GM12878 (cell line): ENCODE results near the gene OSCP1. TPM values are rescaled to one million over a fixed set of nuclear protein-coding genes. Genes with fewer than 3 reads are reported as not detected.

ENCODE experiments used
- ATAC-seq: fragments of 200-7000 bp; cut with Tn5 transposase; 3 replicates; pipeline ENCODE4 v1.9.1; 2020; ENCODE audit warnings: mild to moderate bottlenecking, moderate library complexity
- BruUV-seq: library from RNA; stranded (reverse); fragments of 400-500 nt; replicated peaks from 2 replicates; lab custom pipeline; 2021; lab: Mats Ljungman, UMichigan
- CTCF ChIA-PET: fragments of 300-600 bp; sonication (Branson Sonifier 250); formaldehyde crosslinking; extraction: SDS; loops from one replicate; lab custom pipeline; 2021; ENCODE audit warnings: inconsistent platforms; lab: Yijun Ruan, JAX
- POLR2A ChIA-PET: fragments of 350-600 bp; formaldehyde crosslinking; extraction: SDS; loops from one replicate; lab custom pipeline; 2021; ENCODE audit warnings: inconsistent platforms; lab: Charles Lee
- RAD21 ChIA-PET: fragments of 300-600 bp; sonication (Branson Sonifier 250); formaldehyde crosslinking; loops from one replicate; lab custom pipeline; 2023; ENCODE audit warnings: antibody characterized with exemption; ENCODE audit not compliant: unreplicated experiment; lab: Charles Lee
- SMC1A ChIA-PET: fragments of 300-600 bp; sonication (Branson Sonifier 250); formaldehyde crosslinking; loops from one replicate; lab custom pipeline; 2023; ENCODE audit not compliant: unreplicated experiment, uncharacterized antibody; lab: Charles Lee
- DNase-seq: peaks from one replicate; pipeline ENCODE4 v3.0.0-alpha.2; 2011; ENCODE audit warnings: low read depth, low spot score
- FAIRE-seq: peaks from 3 replicates; lab custom pipeline; 2011; peaks lifted over from hg19 to GRCh38; lab: Jason Lieb, UNC
- H2AFZ ChIP-seq: 2 replicates; pipeline ENCODE4 v1.6.0; 2011; ENCODE audit warnings: low read depth, low read length, control low read depth; ENCODE audit not compliant: control insufficient read depth
- H3K27ac ChIP-seq: 2 replicates; pipeline ENCODE4 v1.5.1; 2011; ENCODE audit warnings: control low read depth; ENCODE audit not compliant: control insufficient read depth, insufficient read depth
- H3K27me3 ChIP-seq, 2 experiments: replicated peaks in 1 of 2; 2 replicates each; pipeline versions ENCODE4 v1.6.0 to v1.6.1; 2011; ENCODE audit warnings: low read length in 1 of 2; ENCODE audit not compliant: control insufficient read depth in 2 of 2, insufficient read depth in 2 of 2
- H3K36me3 ChIP-seq, 2 experiments: 2 replicates each; pipeline ENCODE4 v1.5.1; 2011; ENCODE audit warnings: low read length in 1 of 2; ENCODE audit not compliant: control insufficient read depth in 2 of 2, insufficient read depth in 2 of 2
- H3K4me1 ChIP-seq: 2 replicates; pipeline ENCODE4 v1.6.1; 2011; ENCODE audit warnings: mild to moderate bottlenecking, low read length, moderate library complexity, mixed read lengths; ENCODE audit not compliant: control insufficient read depth, insufficient read depth
- H3K4me2 ChIP-seq: 2 replicates; pipeline ENCODE4 v1.6.0; 2011; ENCODE audit warnings: control low read depth; ENCODE audit not compliant: control insufficient read depth, insufficient read depth
- H3K4me3 ChIP-seq: fragments of 200-600 bp; sonication (generic); 2 replicates; pipeline ENCODE4 v1.5.1; 2016
- H3K79me2 ChIP-seq: 2 replicates; pipeline ENCODE4 v1.6.0; 2011; ENCODE audit warnings: low read length; ENCODE audit not compliant: control insufficient read depth, insufficient read depth
- H3K9ac ChIP-seq: 2 replicates; pipeline ENCODE4 v1.8.0; 2011; ENCODE audit warnings: low read length, control low read depth, mixed read lengths; ENCODE audit not compliant: control insufficient read depth, insufficient read depth
- H3K9me3 ChIP-seq: replicated peaks from 3 replicates; pipeline ENCODE4 v1.5.1; 2011; ENCODE audit warnings: mild to moderate bottlenecking, low read length; ENCODE audit not compliant: control insufficient read depth, insufficient read depth
- H4K20me1 ChIP-seq: 2 replicates; pipeline ENCODE4 v1.6.0; 2011; ENCODE audit not compliant: control insufficient read depth, insufficient read depth
- CHD4 ChIP-seq: fragments of 200-600 bp; sonication (generic); IDR thresholded peaks from 2 replicates; pipeline ENCODE4 v1.6.1; 2016; ENCODE audit warnings: mild to moderate bottlenecking
- HDAC6 ChIP-seq: fragments of 200-600 bp; sonication (generic); IDR thresholded peaks from one replicate; pipeline ENCODE4 v1.8.0; 2017; ENCODE audit warnings: antibody characterized with exemption; ENCODE audit not compliant: unreplicated experiment
- KAT2A ChIP-seq: conservative IDR thresholded peaks from 2 replicates; pipeline ENCODE4 v1.6.1; 2011; ENCODE audit warnings: low read depth, low read length; ENCODE audit not compliant: control insufficient read depth
- MAX ChIP-seq: IDR thresholded peaks from 2 replicates; pipeline ENCODE4 v1.6.1; 2012; ENCODE audit warnings: low read depth, low read length, improper control_type of control experiment
- MYC ChIP-seq: IDR thresholded peaks from 2 replicates; pipeline ENCODE4 v1.6.1; 2011; ENCODE audit warnings: mild to moderate bottlenecking, low read length, moderate library complexity, inconsistent platforms; ENCODE audit not compliant: insufficient read depth, insufficient replicate concordance, insufficient read length, severe bottlenecking
- NFYB ChIP-seq: IDR thresholded peaks from 2 replicates; pipeline ENCODE4 v1.6.1; 2011; ENCODE audit warnings: low read depth, mild to moderate bottlenecking, low read length, improper control_type of control experiment, moderate library complexity; ENCODE audit not compliant: insufficient read depth
- POLR2A ChIP-seq: IDR thresholded peaks from 2 replicates; pipeline ENCODE4 v1.6.1; 2011; ENCODE audit warnings: low read depth, mild to moderate bottlenecking, low read length
- SPI1 ChIP-seq: IDR thresholded peaks from 2 replicates; pipeline ENCODE4 v1.6.1; 2011; ENCODE audit warnings: low read depth, mild to moderate bottlenecking, low read length, moderate library complexity, borderline replicate concordance; ENCODE audit not compliant: insufficient read depth
- SREBF1 ChIP-seq: IDR thresholded peaks from 2 replicates; pipeline ENCODE4 v1.6.1; 2012; ENCODE audit warnings: mild to moderate bottlenecking, low read length
- TCF7 ChIP-seq: IDR thresholded peaks from 2 replicates; pipeline ENCODE4 v1.6.1; 2014; ENCODE audit warnings: antibody characterized with exemption, borderline replicate concordance
- ZBTB11 ChIP-seq: fragments of 450-650 bp; formaldehyde crosslinking; IDR thresholded peaks from 2 replicates; pipeline ENCODE4 v1.5.0; 2022; ENCODE audit warnings: mild to moderate bottlenecking, missing genetic modification characterization
- ZNF24 ChIP-seq: fragments of 450-650 bp; IDR thresholded peaks from 2 replicates; pipeline ENCODE4 v1.6.1; 2017; ENCODE audit warnings: antibody characterized with exemption, mild to moderate bottlenecking
- WGBS: methylation state at CpG from one replicate; pipeline ENCODE4 v1.1.6; 2016; ENCODE audit warnings: low lambda C conversion rate; ENCODE audit not compliant: insufficient replicate concordance, insufficient coverage; ENCODE audit errors: missing lambda C conversion rate; 5-methylcytosine and 5-hydroxymethylcytosine counted together
- in situ Hi-C: fragments of 300-500 bp; cut with MboI; formaldehyde crosslinking; loops from 9 replicates; pipeline ENCODE4 v1.14.3; 2018; ENCODE audit warnings: mixed read lengths
- intact Hi-C: fragments of 100-400 bp; cut with micrococcal nuclease; formaldehyde crosslinking; loops from one replicate; pipeline ENCODE4 v1.14.2; 2022; ENCODE audit not compliant: unreplicated experiment
- polyA plus RNA-seq, 11 experiments: library from polyadenylated mRNA; depleted of rRNA in 4 of 11; unstranded in 6 of 11; stranded (reverse) in 5 of 11; fragments of >200 nt; fragmentation: Nextera tagmentation in 4 of 11; fragmentation: Illumina TruSeq in 1 of 11; extraction: Ambion mirVana in 4 of 11; extraction: Trizol in 1 of 11; gene quantifications; 1 replicate in 1 of 11; 2 replicates in 10 of 11; pipeline versions ENCODE4 v1.2.1 to v1.2.3, GENCODE V29; 2011 to 2016; ENCODE audit warnings: inconsistent platforms in 2 of 11, missing spikeins in 2 of 11, low read depth in 1 of 11
- total RNA-seq, 4 experiments: library from RNA; depleted of rRNA in 3 of 4; stranded (reverse); fragments of >200 nt in 3 of 4; fragmentation: Illumina TruSeq in 1 of 4; extraction: Trizol in 1 of 4; gene quantifications; 2 replicates each; pipeline versions ENCODE4 v1.2.1 to v1.2.3, GENCODE V29; 2013 to 2021
- TF ChIP-seq, protein P1 (sequence below): fragments of 450-650 bp; IDR thresholded peaks from 2 replicates; pipeline ENCODE4 v1.6.1; 2016; ENCODE audit warnings: mild to moderate bottlenecking
- TF ChIP-seq, protein P2 (sequence below): fragments of 450-650 bp; IDR thresholded peaks from 2 replicates; pipeline ENCODE4 v1.6.1; 2016; ENCODE audit warnings: mild to moderate bottlenecking, moderate library complexity, borderline replicate concordance

Gene OSCP1
- total and polyA plus RNA-seq, 10 of the 15 experiments (the other 5 are each of a cell fraction or from before 2014, with no cell fraction given) = 1.8 to 5.9 (median 3.0) TPM

- RAD21 ChIA-PET = interaction anchor here (0.8 kb wide), 1 partner anchor 104 kb away, joined by 3 read pairs; no protein-coding TSS in a partner anchor
- CTCF ChIA-PET = interaction anchor here (0.9 to 1.0 kb wide), 2 partner anchors 11 to 146 kb away, joined by 3 read pairs; no protein-coding TSS in a partner anchor
- Histone ChIP-seq H3K27me3 (no peaks in the 10 kb centered on the region), H3K9me3 (no peaks in the 10 kb centered on the region), H3K4me1 (no peaks in the 10 kb centered on the region), H3K4me2 (no peak overlapping the region), H4K20me1 (no peaks in the 10 kb centered on the region), H2AFZ (peak overlapping the region; percentile 34; the same call in 1 of the 2 replicates), H3K79me2 (no peaks in the 10 kb centered on the region; the same call in 1 of the 2 replicates), H3K36me3 (no peaks in the 10 kb centered on the region), H3K4me3 (no peak overlapping the region), H3K27ac (no peak overlapping the region), H3K9ac (no peak overlapping the region)
- SMC1A ChIA-PET = interaction anchor here (1.0 to 1.2 kb wide), 2 partner anchors 12 to 70 kb away, joined by 3 read pairs; no protein-coding TSS in a partner anchor
- in situ Hi-C loops (no loop called here), intact Hi-C loops (no loop called here)
- POLR2A ChIA-PET = no interaction called here
- BruUV-seq = no TSS peak
- WGBS = 28% methylated on average over 5 of the region's 5 CpGs
- FAIRE-seq (no peak), ATAC-seq (no peak), DNase-seq (no peak)
- TF ChIP-seq CHD4 (no peak), MYC (no peak), POLR2A (no peak), ZBTB11 (no peak), SPI1 (no peak), KAT2A (no peak), HDAC6 (no peak), NFYB (no peak), MAX (no peak), ZNF24 (no peak), SREBF1 (no peak), TCF7 (no peak)
- TF ChIP-seq, protein P1, sequence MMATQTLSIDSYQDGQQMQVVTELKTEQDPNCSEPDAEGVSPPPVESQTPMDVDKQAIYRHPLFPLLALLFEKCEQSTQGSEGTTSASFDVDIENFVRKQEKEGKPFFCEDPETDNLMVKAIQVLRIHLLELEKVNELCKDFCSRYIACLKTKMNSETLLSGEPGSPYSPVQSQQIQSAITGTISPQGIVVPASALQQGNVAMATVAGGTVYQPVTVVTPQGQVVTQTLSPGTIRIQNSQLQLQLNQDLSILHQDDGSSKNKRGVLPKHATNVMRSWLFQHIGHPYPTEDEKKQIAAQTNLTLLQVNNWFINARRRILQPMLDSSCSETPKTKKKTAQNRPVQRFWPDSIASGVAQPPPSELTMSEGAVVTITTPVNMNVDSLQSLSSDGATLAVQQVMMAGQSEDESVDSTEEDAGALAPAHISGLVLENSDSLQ = no peak
- TF ChIP-seq, protein P2, sequence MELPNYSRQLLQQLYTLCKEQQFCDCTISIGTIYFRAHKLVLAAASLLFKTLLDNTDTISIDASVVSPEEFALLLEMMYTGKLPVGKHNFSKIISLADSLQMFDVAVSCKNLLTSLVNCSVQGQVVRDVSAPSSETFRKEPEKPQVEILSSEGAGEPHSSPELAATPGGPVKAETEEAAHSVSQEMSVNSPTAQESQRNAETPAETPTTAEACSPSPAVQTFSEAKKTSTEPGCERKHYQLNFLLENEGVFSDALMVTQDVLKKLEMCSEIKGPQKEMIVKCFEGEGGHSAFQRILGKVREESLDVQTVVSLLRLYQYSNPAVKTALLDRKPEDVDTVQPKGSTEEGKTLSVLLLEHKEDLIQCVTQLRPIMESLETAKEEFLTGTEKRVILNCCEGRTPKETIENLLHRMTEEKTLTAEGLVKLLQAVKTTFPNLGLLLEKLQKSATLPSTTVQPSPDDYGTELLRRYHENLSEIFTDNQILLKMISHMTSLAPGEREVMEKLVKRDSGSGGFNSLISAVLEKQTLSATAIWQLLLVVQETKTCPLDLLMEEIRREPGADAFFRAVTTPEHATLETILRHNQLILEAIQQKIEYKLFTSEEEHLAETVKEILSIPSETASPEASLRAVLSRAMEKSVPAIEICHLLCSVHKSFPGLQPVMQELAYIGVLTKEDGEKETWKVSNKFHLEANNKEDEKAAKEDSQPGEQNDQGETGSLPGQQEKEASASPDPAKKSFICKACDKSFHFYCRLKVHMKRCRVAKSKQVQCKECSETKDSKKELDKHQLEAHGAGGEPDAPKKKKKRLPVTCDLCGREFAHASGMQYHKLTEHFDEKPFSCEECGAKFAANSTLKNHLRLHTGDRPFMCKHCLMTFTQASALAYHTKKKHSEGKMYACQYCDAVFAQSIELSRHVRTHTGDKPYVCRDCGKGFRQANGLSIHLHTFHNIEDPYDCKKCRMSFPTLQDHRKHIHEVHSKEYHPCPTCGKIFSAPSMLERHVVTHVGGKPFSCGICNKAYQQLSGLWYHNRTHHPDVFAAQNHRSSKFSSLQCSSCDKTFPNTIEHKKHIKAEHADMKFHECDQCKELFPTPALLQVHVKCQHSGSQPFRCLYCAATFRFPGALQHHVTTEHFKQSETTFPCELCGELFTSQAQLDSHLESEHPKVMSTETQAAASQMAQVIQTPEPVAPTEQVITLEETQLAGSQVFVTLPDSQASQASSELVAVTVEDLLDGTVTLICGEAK = no peak
Observed at GRCh38 chr1:36446746-36447145, 3.5 kb downstream of the OSCP1 start.
